Germinal center (tissue), 1 donor: ENCODE results near the gene ADAT2.

Experiments used
- DNase-seq: peaks from one replicate; pipeline ENCODE4 v3.0.0; 2012; ENCODE audit warnings: mixed read lengths, low spot score

The ADAT2 gene

DNA sequence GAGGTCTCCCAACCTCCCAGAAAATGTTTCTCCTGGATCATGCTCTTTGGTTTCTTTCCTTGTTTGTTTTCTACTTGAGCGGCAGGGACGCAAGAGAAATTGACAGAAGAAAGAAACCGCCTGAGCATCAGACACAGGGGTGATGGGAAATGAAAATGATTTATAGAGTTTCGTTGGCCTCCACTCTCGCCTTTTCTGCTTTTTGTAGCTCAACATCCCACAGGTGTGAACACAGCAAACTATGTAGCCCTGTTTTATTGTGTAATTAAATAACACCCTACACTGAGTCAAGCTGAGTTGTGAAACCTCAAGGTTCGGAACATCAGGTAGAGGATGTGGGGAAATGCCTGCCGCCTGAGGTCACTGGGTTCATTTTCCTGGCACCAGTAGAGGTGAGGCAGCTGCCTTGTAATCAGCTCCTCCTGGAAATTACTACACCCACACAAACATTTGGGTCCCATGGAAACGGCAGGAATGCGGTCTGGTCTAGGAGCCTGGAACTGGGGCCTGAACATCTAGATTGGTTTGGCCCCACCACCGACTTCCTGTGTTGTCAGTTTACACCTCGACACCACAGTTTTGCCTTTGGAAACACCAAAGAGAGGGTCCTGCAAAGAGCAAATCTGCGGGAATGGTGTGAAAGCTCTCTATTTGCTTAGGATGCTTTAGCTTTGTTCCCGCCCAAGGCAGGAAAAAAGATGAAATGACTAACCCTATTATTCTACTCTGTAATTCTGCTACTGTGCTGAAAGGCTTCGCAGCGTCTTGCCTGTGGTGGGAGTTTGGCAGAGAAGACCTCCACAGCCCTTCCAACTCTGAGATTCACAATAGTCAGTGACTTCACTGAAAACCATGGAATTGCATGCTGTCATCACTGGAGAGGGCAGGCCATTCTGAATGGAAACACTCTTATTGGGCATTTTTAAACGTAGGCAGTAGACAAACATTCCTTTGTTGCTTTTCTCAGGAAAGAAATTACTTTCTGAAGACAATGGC is 53.0 kb downstream of the ADAT2 start:
- no peak for DNase-seq

DNA sequence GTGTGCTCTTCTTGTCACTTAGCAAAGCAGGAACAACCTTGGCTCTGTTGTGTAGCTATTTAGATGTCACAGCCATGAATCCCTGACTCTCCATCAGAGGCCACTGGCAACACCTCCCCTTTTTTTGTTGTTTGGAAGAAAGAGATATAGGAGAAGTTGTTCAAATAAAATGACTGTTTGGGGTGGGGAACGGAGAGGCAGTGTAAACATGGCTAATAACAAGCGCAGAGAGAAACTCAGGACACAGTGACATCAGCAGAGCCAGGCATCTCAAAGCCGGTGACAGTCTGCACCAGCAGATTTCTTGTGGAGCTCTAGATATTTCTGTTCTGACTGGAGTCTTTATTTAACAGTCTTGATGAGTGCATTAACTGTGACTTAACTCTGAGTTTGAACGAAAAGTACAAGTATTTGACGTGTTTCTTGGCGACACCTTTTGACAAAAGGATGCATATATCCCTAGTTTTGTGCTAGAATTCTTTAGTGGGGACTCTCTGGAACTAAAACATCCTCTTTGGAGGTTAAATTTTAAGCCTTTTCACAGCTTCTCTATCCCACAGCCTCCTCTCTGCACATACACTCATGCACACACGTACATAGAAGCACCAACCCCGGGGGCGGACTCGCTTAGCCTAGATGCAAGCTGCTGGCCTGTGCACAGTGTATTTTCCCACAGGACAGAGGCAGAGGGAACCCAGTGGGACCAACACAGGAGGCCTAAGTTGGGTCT is 53.8 kb downstream of the ADAT2 start:
- no peak for DNase-seq

DNA sequence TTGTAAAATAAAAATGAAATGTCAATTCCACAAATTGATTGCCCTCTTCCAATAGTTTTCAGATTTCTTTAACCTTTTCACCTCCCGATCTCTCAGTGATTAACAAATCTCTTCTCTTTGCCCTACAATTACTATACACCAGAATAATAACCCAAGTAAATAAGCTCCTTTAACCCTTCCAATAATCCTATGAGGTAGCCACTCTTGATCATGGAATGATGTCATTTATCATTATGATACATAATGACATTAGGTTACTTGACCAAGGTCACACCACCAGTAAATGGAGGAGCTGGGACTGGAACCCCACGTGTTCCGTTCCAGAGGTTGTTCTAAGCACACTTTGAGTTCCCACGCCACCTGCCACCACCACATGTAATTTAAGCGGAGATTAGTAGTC is 54.8 kb downstream of the ADAT2 start:
- DNase-seq = no peak

DNA sequence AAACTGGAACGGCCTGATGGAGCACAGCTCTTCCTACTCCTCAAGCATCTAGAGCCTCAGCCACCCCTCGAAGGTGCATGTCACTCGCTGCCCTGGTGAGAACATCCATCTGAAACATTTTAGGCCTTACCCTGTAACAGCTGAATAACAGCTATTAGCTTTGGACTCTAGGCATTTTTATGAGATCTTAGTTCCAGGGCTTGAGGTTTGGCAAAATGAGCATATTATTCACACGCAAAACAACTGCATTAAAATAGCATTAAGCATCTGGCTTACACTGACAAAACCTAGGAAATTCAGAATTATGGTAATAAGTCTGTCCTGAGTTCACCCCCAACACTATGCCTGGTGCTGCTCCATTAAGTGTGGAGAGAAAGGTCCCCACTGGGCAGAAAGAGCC is 56.1 kb downstream of the ADAT2 start:
- no peak for DNase-seq

DNA sequence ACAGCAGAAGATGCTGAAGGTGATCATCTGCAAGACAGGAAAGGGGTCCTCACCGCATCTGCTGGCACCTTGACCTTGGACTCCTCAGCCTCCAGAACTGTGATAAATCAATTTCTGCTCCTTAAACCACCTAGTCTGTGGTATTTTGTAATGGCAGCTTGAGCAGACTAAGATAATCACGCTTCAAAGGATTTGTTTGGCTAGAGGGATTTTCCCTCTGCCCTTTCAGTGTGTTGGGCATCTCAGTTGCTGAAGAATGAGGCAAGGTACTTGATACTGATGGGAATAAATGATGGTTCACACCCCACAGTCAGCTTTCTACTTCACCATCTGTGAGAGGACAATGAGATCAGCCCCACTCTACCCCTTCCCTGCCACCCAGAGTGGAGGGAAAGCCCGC is 60.2 kb downstream of the ADAT2 start:
- DNase-seq = no peak

DNA sequence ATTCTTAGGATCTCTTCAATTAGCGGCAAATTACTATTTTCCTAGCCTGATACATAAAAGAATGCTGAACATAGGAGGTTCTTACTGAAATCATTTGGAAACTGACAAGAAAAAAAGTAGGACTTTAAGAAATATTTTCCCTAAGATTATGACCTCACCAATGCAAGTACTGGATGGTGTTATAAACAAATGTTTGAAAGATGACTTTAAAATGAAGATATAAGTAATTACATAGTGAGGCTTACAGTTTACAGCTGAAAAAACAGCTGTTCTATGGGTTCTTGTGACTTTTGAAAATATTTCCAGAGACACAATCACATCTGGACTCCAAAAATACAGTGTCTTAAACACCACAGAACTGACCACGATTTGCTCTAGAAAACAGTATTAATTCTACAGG is 64.9 kb downstream of the ADAT2 start:
- DNase-seq = no peak

DNA sequence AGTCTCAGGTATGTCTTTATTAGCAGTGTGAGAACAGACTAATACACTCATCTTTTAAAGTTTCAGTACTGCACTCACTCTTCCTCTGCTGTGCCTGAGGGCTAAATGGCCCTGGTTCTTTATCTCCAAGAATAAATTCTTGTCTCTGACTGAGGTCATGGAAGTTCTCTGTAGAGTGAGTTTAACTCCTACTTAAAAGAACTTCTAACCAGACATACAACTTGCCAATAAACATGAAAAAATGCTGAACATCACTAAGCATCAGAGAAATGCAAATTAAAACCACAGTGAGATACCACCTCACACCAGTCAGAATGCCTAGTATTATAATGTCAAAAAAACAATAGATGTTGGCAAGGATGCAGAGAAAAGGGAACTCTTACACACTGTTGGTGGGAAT is 73.6 kb downstream of the ADAT2 start:
- DNase-seq = no peak

DNA sequence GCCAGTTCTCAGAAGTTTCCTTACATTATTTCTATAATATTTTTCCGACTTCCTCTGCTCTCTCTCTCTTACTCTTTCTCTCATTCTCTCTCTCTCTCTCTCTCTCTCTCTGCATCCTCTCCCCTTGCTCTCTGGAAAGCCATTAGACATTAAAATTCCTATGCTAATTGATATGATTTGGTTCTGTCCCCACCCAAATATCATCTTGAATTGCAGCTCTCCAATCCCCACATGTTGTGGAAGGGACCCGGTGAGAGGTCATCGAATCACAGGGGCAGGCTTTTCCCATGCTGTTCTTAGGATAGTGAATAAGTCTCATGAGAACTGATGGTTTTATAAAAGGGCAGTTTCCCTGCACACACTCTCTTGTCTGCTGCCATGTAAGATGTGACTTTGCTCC is 74.1 kb downstream of the ADAT2 start:
- no peak for DNase-seq

DNA sequence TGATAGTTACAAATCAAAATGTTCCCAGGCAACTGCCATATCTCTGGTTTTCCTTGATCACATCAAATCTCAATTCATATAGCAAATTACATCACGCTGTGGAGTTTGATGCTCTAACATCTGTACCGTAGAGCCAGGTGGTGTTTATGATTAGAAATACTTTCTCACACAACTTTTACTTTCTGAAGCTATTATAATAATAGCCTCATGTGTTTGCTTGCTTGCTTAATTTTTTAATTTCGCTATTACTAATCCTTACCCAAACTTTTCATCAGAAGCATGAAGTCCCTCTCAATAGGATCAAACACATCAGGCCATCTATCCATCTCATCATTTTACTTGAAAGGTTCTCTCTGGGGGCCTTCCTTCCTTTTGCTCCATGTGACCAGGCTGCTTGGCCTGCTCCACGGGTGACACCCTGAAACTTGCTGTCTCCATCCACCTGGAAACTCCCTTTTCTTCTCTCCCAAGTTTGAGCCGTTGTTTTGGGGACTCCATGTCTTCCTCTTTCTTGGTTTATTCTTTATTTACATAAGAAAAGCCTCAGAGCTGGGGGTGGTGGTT is 75.4 kb downstream of the ADAT2 start:
- DNase-seq = no peak

DNA sequence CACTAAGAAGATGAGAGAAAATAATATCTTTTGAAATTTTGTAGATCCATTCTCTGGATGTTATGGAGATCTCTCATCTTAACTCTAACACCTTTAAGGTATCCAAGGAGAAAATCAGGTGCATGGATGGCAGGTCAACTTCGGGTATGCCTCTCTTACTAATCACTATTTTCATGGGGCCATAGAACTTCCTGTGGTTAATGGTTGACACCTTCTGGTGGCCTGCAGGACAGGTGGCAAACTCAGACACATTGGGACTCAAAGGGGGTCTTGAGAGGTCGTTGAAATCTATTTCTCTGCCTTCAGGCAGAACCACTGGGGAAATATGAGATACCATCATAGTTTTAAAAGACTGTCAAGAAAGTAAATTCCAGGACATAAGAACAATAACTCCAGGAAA is 76.5 kb downstream of the ADAT2 start:
- no peak for DNase-seq
